ENCODE data around the gene THRAP3.

DNA sequence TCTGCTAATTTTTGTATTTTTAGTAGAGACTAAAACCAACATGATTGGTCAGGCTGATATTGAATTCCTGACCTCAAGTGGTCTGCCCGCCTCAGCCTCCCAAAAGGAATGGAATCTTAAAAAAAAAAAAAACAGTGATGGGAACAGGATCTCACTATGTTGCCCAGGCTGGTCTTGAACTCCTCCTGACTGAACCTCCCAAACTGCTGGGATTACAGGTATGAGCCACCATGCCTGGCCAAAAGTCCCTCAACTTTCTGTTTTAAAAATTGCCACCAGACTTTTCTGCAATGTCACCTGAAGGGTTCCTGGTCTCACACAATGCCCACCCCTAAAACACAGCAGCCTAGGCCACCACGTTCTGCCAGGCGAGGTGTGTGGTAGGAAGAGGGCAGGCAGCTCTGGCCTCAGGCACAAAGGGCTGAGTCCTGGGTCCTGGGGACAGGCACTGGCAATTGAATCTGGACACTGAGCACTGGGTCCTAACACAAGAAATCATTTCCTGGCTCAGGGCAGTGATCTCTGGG, 21.2 kb upstream of the THRAP3 start:
- no peak for TF ChIP-seq TAF1 (IDR thresholded peaks at IDR 0.05; ENCODE audit: borderline replicate concordance, low read depth, low read length)
- no peak for TF ChIP-seq POLR2AphosphoS5 (IDR thresholded peaks at IDR 0.05; ENCODE audit: low read depth, low read length)

Measured in GM12892 (cell line).